T-cell (primary cell): ENCODE measurements around the gene OR2S2. TPM values are rescaled to one million over a fixed set of nuclear protein-coding genes. Genes with fewer than 3 reads are reported as not detected.

Experiments
- ATAC-seq, 4 experiments: fragments of 200-7000 bp in 3 of 4; fragments of 150-1000 bp in 1 of 4; cut with Tn5 transposase; replicated peaks in 1 of 4; 1 replicate in 3 of 4; 2 replicates in 1 of 4; pipeline ENCODE4 v1.10.0; 2021; ENCODE audit warnings: moderate library complexity in 3 of 4, mild to moderate bottlenecking in 2 of 4, moderate number of reproducible peaks in 1 of 4
- CTCF ChIA-PET, 2 donors: fragments of 300-600 bp; sonication (Branson Sonifier 250); formaldehyde crosslinking; loops; one replicate each; lab custom pipeline; 2022; ENCODE audit warnings: antibody characterized with exemption in 2 of 2; lab: Charles Lee
- POLR2A ChIA-PET, 2 donors: fragments of 300-600 bp; sonication (Branson Sonifier 250); formaldehyde crosslinking; loops; one replicate each; lab custom pipeline; 2022; ENCODE audit warnings: antibody characterized with exemption in 2 of 2; lab: Charles Lee
- DNase-seq, 35 experiments: peaks; one replicate each; pipeline versions ENCODE4 v3.0.0 to v3.0.0-alpha.2; 2013 to 2023
- H3K27ac ChIP-seq: one replicate; pipeline ENCODE4 v1.5.1; 2013; ENCODE audit warnings: low read length
- H3K27me3 ChIP-seq, 2 experiments: replicated peaks in 1 of 2; 1 replicate in 1 of 2; 2 replicates in 1 of 2; pipeline versions ENCODE4 v1.6.1 to v1.7.0; 2013; ENCODE audit warnings: low read length in 1 of 2, mixed read lengths in 1 of 2; ENCODE audit not compliant: control insufficient read depth in 2 of 2, insufficient read depth in 2 of 2; ENCODE audit errors: extremely low read depth in 1 of 2
- H3K36me3 ChIP-seq, 2 donors: 1 replicate in 1 of 2; 2 replicates in 1 of 2; pipeline versions ENCODE4 v1.6.1 to v1.7.0; 2013; ENCODE audit warnings: low read length in 1 of 2; ENCODE audit not compliant: control insufficient read depth in 2 of 2, insufficient read depth in 1 of 2; ENCODE audit errors: extremely low read depth in 1 of 2
- H3K4me1 ChIP-seq, 2 experiments: 1 replicate in 1 of 2; 2 replicates in 1 of 2; pipeline versions ENCODE4 v1.6.1 to v1.7.0; 2013; ENCODE audit warnings: low read length in 2 of 2, mixed read lengths in 1 of 2; ENCODE audit not compliant: insufficient read depth in 2 of 2, control insufficient read depth in 1 of 2; ENCODE audit errors: extremely low read depth in 1 of 2
- H3K4me3 ChIP-seq, 2 donors: 1 replicate in 1 of 2; 2 replicates in 1 of 2; pipeline versions ENCODE4 v1.5.1 to v1.7.0; 2013; ENCODE audit warnings: mild to moderate bottlenecking in 2 of 2, low read length in 1 of 2, moderate library complexity in 1 of 2; ENCODE audit not compliant: control insufficient read depth in 1 of 2; ENCODE audit errors: extremely low read depth in 1 of 2
- H3K9me3 ChIP-seq: 2 replicates; pipeline ENCODE4 v1.7.0; 2013
- H3K27ac Mint-ChIP-seq, 2 donors: one replicate each; pipeline ENCODE4 v1.8.0; 2020 to 2021; ENCODE audit warnings: mild to moderate bottlenecking in 2 of 2, mixed read lengths in 2 of 2
- H3K27me3 Mint-ChIP-seq, 2 donors: one replicate each; pipeline ENCODE4 v1.8.0; 2021 to 2022; ENCODE audit warnings: mixed read lengths in 2 of 2
- H3K36me3 Mint-ChIP-seq: one replicate; pipeline ENCODE4 v1.8.0; 2021; ENCODE audit warnings: mixed read lengths
- H3K4me1 Mint-ChIP-seq, 3 donors: one replicate each; pipeline ENCODE4 v1.8.0; 2020 to 2022; ENCODE audit warnings: mixed read lengths in 3 of 3, mild to moderate bottlenecking in 1 of 3
- H3K4me3 Mint-ChIP-seq, 3 donors: one replicate each; pipeline ENCODE4 v1.8.0; 2020 to 2022; ENCODE audit warnings: mild to moderate bottlenecking in 3 of 3, mixed read lengths in 3 of 3, moderate library complexity in 3 of 3
- H3K9me3 Mint-ChIP-seq, 3 donors: one replicate each; pipeline ENCODE4 v1.8.0; 2020 to 2022; ENCODE audit warnings: mixed read lengths in 3 of 3
- WGBS: methylation state at CpG from one replicate; pipeline ENCODE4 v1.1.5; 2013; ENCODE audit warnings: missing lambda C conversion rate; ENCODE audit not compliant: insufficient coverage; 5-methylcytosine and 5-hydroxymethylcytosine counted together
- total RNA-seq, 35 experiments: library from RNA in 6 of 35; stranded (reverse) in 6 of 35; fragments of 120-200 nt in 1 of 35; gene quantifications; one replicate each; pipeline versions ENCODE4 v1.2.1 to v1.2.4 and lab custom pipeline; 2013 to 2026

OR2S2 gene, protein sequence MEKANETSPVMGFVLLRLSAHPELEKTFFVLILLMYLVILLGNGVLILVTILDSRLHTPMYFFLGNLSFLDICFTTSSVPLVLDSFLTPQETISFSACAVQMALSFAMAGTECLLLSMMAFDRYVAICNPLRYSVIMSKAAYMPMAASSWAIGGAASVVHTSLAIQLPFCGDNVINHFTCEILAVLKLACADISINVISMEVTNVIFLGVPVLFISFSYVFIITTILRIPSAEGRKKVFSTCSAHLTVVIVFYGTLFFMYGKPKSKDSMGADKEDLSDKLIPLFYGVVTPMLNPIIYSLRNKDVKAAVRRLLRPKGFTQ
- total RNA-seq (not detected), total RNA-seq (lab: John Stamatoyannopoulos, UW) (0 reads per million in 29 experiments)
- not detected for total RNA-seq (2013)

DNA sequence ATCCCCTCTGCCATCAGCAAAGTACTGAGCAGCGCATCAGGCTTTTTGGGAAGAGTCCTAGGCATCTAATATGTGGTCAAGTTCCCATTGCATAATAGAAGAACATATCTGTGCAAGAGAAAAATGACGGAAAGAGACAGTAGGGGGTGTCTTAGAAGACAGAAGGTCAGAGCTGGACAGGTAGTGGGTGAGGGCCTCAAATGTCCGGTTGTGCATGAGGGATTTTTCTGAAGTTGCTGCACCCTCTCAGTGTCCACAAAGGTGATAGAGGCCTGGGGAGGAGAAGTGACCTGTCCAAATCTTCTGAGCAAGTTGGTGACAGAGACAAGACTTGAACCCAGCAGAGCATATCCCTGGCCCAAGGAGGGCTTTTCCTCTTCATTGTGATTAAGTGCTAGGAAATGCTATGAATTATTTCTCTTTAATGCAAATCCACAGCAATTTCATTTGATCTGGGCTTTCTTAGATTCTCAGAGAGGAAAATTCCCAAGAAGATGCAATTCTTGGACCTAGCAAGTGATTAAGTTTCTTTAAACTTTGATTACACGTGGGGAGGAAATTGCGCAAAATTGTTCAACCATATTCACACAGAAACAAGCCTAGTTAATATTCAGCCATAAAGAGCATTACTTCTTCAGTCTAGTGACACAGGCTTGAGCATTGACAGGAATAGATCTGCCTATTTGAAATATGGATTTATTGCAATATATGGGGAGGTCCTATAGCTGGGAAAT, at the start of gene OR2S2:
Gene OR2S2 (minus strand): TSS at position 51 of the 734 bp plus-strand sequence. CDS start 56 bp downstream, outside the sequence.
- ChIA-PET POLR2A (interaction anchor here in 1 of 2 donors (0.5 kb wide), 1 partner anchor 10 kb away, joined by 4 read pairs; no protein-coding TSS in a partner anchor), CTCF (interaction anchor here (0.5 to 1.6 kb wide), 2 partner anchors 14 to 66 kb away, joined by 3 to 4 read pairs; no protein-coding TSS in a partner anchor)
- Histone ChIP-seq H3K4me1 (no peaks in the 10 kb centered on the region), H3K36me3 (no peaks in the 10 kb centered on the region), H3K4me3 (no peak within 1 kb of the TSS), H3K27ac (no peak within 1 kb of the TSS), H3K27me3 (peaks cover 0 to 25% of the 10 kb centered on the region in 2 experiments), H3K9me3 (no peaks in the 10 kb centered on the region)
- no peaks in the 10 kb centered on the region for H3K9me3 Mint-ChIP-seq
- no peak within 1 kb of the TSS for H3K4me3 Mint-ChIP-seq
- no peaks in the 10 kb centered on the region for H3K36me3 Mint-ChIP-seq
- no peak within 1 kb of the TSS for H3K27ac Mint-ChIP-seq
- H3K4me1 Mint-ChIP-seq = peaks cover 4 to 8% (median 6%) of the 10 kb centered on the region in 3 donors
- ATAC-seq (no peak), DNase-seq (no peak)
- WGBS = 88% methylated on average over 1 of the region's 5 CpGs
- H3K27me3 Mint-ChIP-seq = peaks cover 0 to 17% of the 10 kb centered on the region in 2 donors

DNA sequence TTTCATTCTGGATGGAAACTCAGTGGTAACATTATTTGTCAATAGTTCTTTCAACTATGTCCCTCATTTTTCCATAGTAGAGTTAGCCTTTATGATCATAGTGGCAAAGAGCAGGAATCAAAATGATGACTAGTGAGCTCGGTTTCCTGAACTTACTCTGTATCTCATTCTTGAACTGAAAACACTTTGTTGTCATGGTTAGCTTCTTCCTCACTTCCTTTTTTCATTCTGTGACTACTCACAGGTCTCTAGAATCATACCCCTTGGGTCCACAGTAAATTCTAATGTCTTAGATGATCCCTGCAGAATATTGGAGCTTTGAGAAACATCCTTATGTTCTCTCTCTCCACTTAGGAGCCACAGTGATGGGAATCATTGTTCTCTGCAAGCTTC, 49.4 kb upstream of the OR2S2 start:
- Mint-ChIP-seq H3K4me3 (no peak overlapping the region), H3K4me1 (peaks cover 12 to 20% (median 19%) of the 10 kb centered on the region in 3 donors), H3K9me3 (peaks cover 0 to 8% (median 0%) of the 10 kb centered on the region in 3 donors), H3K27me3 (peaks cover 27 to 37% of the 10 kb centered on the region in 2 donors), H3K27ac (no peak overlapping the region), H3K36me3 (no peaks in the 10 kb centered on the region)
- ATAC-seq (no peak), DNase-seq (no peak)
- no peak overlapping the region for H3K27ac ChIP-seq
- peaks cover 0 to 22% of the 10 kb centered on the region in 2 experiments for H3K27me3 ChIP-seq
- ChIA-PET POLR2A (interaction anchor here in 1 of 2 donors (0.7 kb wide), 1 partner anchor 132 kb away, joined by 3 read pairs; no protein-coding TSS in a partner anchor), CTCF (interaction anchor here in 1 of 2 donors (0.8 to 2.0 kb wide), 10 partner anchors 11 to 1108 kb away, joined by 3 to 11 read pairs (median 3); no protein-coding TSS in a partner anchor)
- H3K4me3 ChIP-seq = no peak overlapping the region
- no CpG with 5 or more reads among the region's 1 CpG for WGBS
- H3K9me3 ChIP-seq = no peaks in the 10 kb centered on the region
- no peaks in the 10 kb centered on the region for H3K36me3 ChIP-seq
- H3K4me1 ChIP-seq = peaks cover 0 to 10% of the 10 kb centered on the region in 2 experiments

DNA sequence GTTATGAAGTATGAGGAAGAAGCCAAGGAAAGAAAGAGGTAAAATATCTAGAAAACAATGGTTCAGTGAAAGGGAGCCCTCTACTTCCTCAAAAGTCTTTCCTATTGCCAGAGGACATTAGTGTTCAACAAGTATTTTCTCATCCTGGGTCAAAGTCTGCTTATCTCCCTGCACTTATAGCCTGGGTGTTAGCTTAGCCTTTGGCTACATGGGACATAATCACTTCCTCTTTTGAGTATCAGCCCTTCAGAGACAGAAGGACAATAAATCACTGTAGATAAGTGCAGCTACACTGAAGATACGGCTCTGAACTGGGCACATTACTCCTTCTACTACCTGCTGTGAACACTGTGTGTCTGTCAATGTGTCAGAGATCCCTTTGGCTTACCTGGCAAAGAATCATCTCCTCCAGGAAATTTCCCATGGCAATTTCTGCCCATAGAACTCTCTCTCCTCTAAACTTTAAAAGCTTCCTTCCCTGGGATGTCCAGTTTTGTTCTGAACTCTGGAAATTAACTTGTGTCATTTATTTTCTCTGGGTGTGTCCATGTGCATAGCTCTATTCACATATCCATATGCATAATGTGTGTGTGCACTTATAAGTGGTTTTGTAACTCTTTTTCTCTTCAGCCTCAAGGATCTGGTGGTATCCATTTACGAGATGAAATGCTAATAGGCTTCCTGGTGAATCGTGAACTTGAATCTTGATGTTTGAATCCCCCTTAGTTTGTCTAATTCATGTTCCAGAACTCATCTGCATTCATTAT, 48.8 kb upstream of the OR2S2 start:
- H3K9me3 Mint-ChIP-seq = peaks cover 0 to 8% (median 0%) of the 10 kb centered on the region in 3 donors
- Histone ChIP-seq H3K27me3 (peaks cover 0 to 22% of the 10 kb centered on the region in 2 experiments), H3K4me3 (no peak overlapping the region), H3K27ac (no peak overlapping the region), H3K9me3 (no peaks in the 10 kb centered on the region), H3K4me1 (peaks cover 0 to 10% of the 10 kb centered on the region in 2 experiments), H3K36me3 (no peaks in the 10 kb centered on the region)
- no peak overlapping the region for H3K27ac Mint-ChIP-seq
- ATAC-seq (no peak), DNase-seq (no peak)
- POLR2A ChIA-PET = interaction anchor here (0.6 to 0.7 kb wide), 2 partner anchors 133 to 244 kb away, joined by 3 to 5 read pairs; no protein-coding TSS in a partner anchor
- peaks cover 27 to 39% of the 10 kb centered on the region in 2 donors for H3K27me3 Mint-ChIP-seq
- no peak overlapping the region for H3K4me3 Mint-ChIP-seq
- CTCF ChIA-PET = interaction anchor here in 1 of 2 donors (0.6 to 2.0 kb wide), 9 partner anchors 12 to 1107 kb away, joined by 3 to 11 read pairs (median 3); no protein-coding TSS in a partner anchor
- 65% methylated on average over 2 of the region's 3 CpGs for WGBS
- peaks cover 12 to 20% (median 19%) of the 10 kb centered on the region in 3 donors for H3K4me1 Mint-ChIP-seq
- H3K36me3 Mint-ChIP-seq = no peaks in the 10 kb centered on the region

- H3K27me3 Mint-ChIP-seq = peaks cover 27 to 35% of the 10 kb centered on the region in 2 donors
- no CpG with 5 or more reads among the region's 1 CpG for WGBS
- POLR2A ChIA-PET = no interaction called here
- H3K27me3 ChIP-seq = peaks cover 0 to 22% of the 10 kb centered on the region in 2 experiments
- no peak overlapping the region for H3K4me3 Mint-ChIP-seq
- H3K36me3 ChIP-seq = no peaks in the 10 kb centered on the region
- CTCF ChIA-PET = interaction anchor here in 1 of 2 donors (1.5 kb wide), 1 partner anchor 23 kb away, joined by 3 read pairs; no protein-coding TSS in a partner anchor
- DNase-seq (no peak), ATAC-seq (no peak)
- H3K4me1 ChIP-seq = peaks cover 0 to 10% of the 10 kb centered on the region in 2 experiments
- H3K9me3 Mint-ChIP-seq = peaks cover 0 to 8% (median 0%) of the 10 kb centered on the region in 3 donors
- H3K4me1 Mint-ChIP-seq = peaks cover 12 to 20% (median 19%) of the 10 kb centered on the region in 3 donors
- H3K27ac Mint-ChIP-seq = no peak overlapping the region
- H3K36me3 Mint-ChIP-seq = no peaks in the 10 kb centered on the region
- no peak overlapping the region for H3K4me3 ChIP-seq
- H3K27ac ChIP-seq = no peak overlapping the region
- H3K9me3 ChIP-seq = no peaks in the 10 kb centered on the region
These were observed 47.9 kb upstream of the OR2S2 start for GRCh38 chr9:36005891-36006290.

- H3K27ac ChIP-seq = no peak overlapping the region
- H3K36me3 ChIP-seq = no peaks in the 10 kb centered on the region
- Mint-ChIP-seq H3K9me3 (peaks cover 0 to 14% (median 10%) of the 10 kb centered on the region in 3 donors), H3K27ac (no peak overlapping the region), H3K4me1 (no peaks in the 10 kb centered on the region), H3K36me3 (peaks cover 3% of the 10 kb centered on the region), H3K27me3 (peaks cover 22 to 33% of the 10 kb centered on the region in 2 donors), H3K4me3 (no peak overlapping the region)
- ChIA-PET POLR2A (no interaction called here), CTCF (no interaction called here)
- no CpG with 5 or more reads among the region's 1 CpG for WGBS
- no peaks in the 10 kb centered on the region for H3K4me1 ChIP-seq
- H3K9me3 ChIP-seq = no peaks in the 10 kb centered on the region
- peaks cover 0 to 7% of the 10 kb centered on the region in 2 experiments for H3K27me3 ChIP-seq
- no peak overlapping the region for H3K4me3 ChIP-seq
- DNase-seq (no peak), ATAC-seq (no peak)
These were observed 40.4 kb upstream of the OR2S2 start for GRCh38 chr9:35998333-35998732.
